ENCODE measurements around the gene NPFFR2.
"Not testable (repeated sequence)": the region's sequence is repeated elsewhere in the genome, so short reads cannot be mapped to it uniquely, and the experiment has no call there.

NPFFR2 gene

DNA sequence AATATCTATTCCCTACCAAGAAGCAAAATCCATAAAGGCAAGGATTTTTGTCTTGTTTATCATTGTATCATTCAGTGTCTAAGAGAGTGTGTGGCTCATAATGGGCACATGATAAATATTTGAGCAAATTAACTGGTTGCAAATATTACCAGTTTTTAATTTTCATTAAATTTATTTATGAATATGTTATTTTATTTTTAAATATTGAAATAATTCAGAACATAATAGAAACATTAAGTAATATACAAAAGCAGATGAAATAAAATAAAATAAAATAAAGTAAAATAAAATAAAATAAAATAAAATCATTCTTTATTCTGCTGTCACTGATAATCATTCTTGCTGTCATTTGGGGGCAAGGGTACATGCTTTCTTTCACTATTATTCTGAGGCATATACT, 120.9 kb downstream of the NPFFR2 start:
- Mint-ChIP-seq H3K27me3 (no peaks in the 10 kb centered on the region), H3K9me3 (no peaks in the 10 kb centered on the region), H3K4me1 (ENCODE audit: low read depth) (no peaks in the 10 kb centered on the region), H3K27ac (no peak overlapping the region), H3K4me3 (no peak overlapping the region), H3K36me3 (ENCODE audit: low read depth) (no peaks in the 10 kb centered on the region)

DNA sequence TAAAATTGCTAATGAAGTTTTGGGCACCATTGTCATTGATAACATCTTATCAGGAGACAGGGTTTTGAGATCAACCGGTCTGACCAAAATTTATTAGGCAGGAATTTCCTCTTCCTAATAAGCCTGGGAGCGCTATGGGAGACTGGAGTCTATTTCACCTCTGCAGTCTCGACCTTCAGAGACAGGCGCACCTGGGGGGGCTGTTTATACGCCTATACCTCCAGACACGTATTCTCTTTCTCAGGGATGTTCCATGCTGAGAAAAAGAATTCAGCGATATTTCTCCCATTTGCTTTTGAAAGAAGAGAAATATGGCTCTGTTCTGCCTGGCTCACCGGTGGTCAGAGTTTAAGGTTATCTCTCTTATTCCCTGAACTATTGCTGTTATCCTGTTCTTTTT, 121.8 kb downstream of the NPFFR2 start:
- H3K27me3 Mint-ChIP-seq; H3K36me3 Mint-ChIP-seq (ENCODE audit: low read depth); H3K27ac Mint-ChIP-seq; H3K9me3 Mint-ChIP-seq; H3K4me1 Mint-ChIP-seq (ENCODE audit: low read depth); H3K4me3 Mint-ChIP-seq: not testable (repeated sequence)

DNA sequence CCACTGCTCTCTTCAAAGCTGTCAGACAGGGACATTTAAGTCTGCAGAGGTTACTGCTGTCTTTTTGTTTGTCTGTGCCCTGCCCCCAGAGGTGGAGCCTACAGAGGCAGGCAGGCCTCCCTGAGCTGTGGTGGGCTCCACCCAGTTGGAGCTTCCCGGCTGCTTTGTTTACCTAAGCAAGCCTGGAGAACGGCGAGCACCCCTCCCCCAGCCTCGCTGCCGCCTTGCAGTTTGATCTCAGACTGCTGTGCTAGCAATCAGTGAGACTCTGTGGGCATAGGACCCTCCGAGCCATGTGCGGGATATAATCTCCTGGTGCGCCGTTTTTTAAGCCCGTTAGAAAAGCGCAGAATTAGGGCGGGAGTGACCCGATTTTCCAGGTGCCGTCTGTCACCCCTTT, 137.5 kb downstream of the NPFFR2 start:
- H3K36me3 Mint-ChIP-seq (ENCODE audit: low read depth); H3K27ac Mint-ChIP-seq; H3K4me1 Mint-ChIP-seq (ENCODE audit: low read depth); H3K4me3 Mint-ChIP-seq; H3K27me3 Mint-ChIP-seq; H3K9me3 Mint-ChIP-seq: not testable (repeated sequence)

DNA sequence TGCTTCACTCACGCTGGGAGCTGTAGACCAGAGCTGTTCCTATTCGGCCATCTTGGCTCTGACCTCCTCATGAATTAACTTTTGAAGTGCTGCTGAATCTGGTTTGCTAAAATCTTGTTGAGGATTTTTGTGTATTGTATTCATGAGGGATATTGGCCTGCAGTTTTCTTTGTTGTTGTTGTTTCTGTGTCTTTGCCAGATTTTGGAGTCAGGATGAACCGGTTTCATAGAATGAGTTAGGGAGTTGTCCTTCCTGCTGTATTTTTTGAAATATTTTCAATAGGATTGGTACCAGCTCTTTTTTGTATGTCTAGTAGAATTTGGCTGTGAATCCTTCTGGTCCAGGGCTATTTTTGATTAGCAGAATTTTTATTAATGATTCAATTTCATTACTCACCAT, 138.1 kb downstream of the NPFFR2 start:
- peaks cover 8% of the 10 kb centered on the region for H3K9me3 Mint-ChIP-seq
- no peak overlapping the region for H3K27ac Mint-ChIP-seq
- H3K27me3 Mint-ChIP-seq = no peaks in the 10 kb centered on the region
- no peaks in the 10 kb centered on the region for H3K4me1 Mint-ChIP-seq (ENCODE audit: low read depth)
- no peaks in the 10 kb centered on the region for H3K36me3 Mint-ChIP-seq (ENCODE audit: low read depth)
- H3K4me3 Mint-ChIP-seq = no peak overlapping the region

DNA sequence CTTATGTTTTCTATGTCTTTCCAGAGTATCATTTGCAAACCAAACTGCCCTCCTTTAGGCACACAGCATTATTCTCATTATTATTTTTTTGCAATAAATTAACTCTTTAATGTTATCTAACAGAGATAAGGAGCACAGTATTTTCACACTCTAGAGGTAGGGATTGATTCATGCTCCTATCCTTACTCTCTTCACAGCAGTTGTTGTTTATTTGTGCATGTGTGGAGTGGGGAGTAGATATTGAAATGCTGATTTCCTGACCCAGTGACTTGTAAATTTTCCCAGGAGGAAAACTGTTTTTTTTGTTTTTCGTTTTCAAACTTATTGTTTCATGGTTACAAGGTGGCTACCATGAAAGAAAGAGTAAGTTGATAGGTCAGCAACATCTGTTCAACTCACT, 140.0 kb downstream of the NPFFR2 start:
- no peaks in the 10 kb centered on the region for H3K4me1 Mint-ChIP-seq (ENCODE audit: low read depth)
- H3K4me3 Mint-ChIP-seq = no peak overlapping the region
- H3K27me3 Mint-ChIP-seq = no peaks in the 10 kb centered on the region
- no peaks in the 10 kb centered on the region for H3K36me3 Mint-ChIP-seq (ENCODE audit: low read depth)
- H3K27ac Mint-ChIP-seq = no peak overlapping the region
- H3K9me3 Mint-ChIP-seq = peaks cover 5% of the 10 kb centered on the region

DNA sequence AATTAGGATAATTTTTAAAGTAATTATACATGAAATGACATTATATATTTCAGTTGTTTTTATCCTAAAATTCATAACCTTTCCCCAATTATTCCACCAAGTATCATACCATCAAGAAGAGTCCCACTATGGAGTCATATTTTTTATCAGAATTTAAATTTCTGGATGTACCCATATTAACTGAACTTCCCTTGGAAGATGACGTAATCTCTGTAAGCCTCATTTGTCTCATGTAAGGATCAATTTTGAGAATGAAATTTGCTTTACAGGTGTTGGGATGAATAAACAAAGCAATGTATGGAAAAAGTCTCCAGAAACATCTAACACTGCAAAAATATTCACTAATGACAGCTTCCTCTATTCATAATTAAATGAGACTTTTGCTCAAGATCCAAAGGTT, 147.5 kb downstream of the NPFFR2 start:
- Mint-ChIP-seq H3K27me3 (no peaks in the 10 kb centered on the region), H3K27ac (no peak overlapping the region), H3K36me3 (ENCODE audit: low read depth) (no peaks in the 10 kb centered on the region), H3K4me3 (no peak overlapping the region), H3K9me3 (peaks cover 8% of the 10 kb centered on the region), H3K4me1 (ENCODE audit: low read depth) (no peaks in the 10 kb centered on the region)

GRCh38 chr4:72186714-72187113, 154.9 kb downstream of the NPFFR2 start:
- H3K27ac Mint-ChIP-seq = no peak overlapping the region
- no peaks in the 10 kb centered on the region for H3K9me3 Mint-ChIP-seq
- H3K4me1 Mint-ChIP-seq (ENCODE audit: low read depth) = no peaks in the 10 kb centered on the region
- no peaks in the 10 kb centered on the region for H3K36me3 Mint-ChIP-seq (ENCODE audit: low read depth)
- H3K4me3 Mint-ChIP-seq = no peak overlapping the region
- H3K27me3 Mint-ChIP-seq = no peaks in the 10 kb centered on the region

GRCh38 chr4:72194046-72194445, 162.2 kb downstream of the NPFFR2 start:
- H3K36me3 Mint-ChIP-seq (ENCODE audit: low read depth) = no peaks in the 10 kb centered on the region
- H3K4me1 Mint-ChIP-seq (ENCODE audit: low read depth) = no peaks in the 10 kb centered on the region
- H3K4me3 Mint-ChIP-seq = no peak overlapping the region
- H3K27ac Mint-ChIP-seq = no peak overlapping the region
- H3K27me3 Mint-ChIP-seq = no peaks in the 10 kb centered on the region
- H3K9me3 Mint-ChIP-seq = no peaks in the 10 kb centered on the region

- Mint-ChIP-seq H3K36me3 (ENCODE audit: low read depth) (no peaks in the 10 kb centered on the region), H3K27me3 (no peaks in the 10 kb centered on the region), H3K4me3 (no peak overlapping the region), H3K27ac (no peak overlapping the region), H3K9me3 (no peaks in the 10 kb centered on the region), H3K4me1 (ENCODE audit: low read depth) (no peaks in the 10 kb centered on the region)
Observed at GRCh38 chr4:72194453-72194852, 162.7 kb downstream of the NPFFR2 start.

Measured in stimulated activated naive CD8-positive, alpha-beta T cell treated with anti-CD3 and anti-CD28 coated beads, Interleukin-15, Interleukin-2, amounts not matched to agents 100 ng/mL and 50 ng/mL, for 24 hours (primary cell).